ENCODE data around the gene GATA2. TPM values are rescaled to one million over a fixed set of nuclear protein-coding genes. Genes with fewer than 3 reads are reported as not detected.

The GATA2 gene
- total RNA-seq, 1 donor from 2014 or later: 68.3 TPM

DNA sequence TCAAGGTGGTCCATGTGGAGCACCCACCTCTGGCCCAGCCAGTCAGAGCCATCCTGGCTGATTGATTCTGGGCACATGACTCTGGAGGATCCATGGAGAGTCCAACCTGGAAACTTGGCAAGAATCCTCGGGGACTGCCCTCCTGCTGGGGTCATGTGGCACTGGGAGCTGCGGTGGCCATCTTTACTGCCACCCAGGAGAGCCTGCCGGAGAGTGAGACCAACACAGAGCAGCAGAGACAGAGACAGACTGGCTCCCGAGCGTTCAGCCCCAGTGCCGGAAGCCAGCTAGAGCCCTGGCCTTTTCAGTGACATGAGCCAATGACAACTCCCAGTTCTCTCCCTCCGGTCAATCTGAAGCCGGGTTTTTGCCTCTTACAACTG lies 11.5 kb upstream of the GATA2 start:
- H3K4me1 ChIP-seq: no peaks in the 10 kb centered on the region
- DNase-seq (no peak), ATAC-seq (no peak)
- H3K9me3 ChIP-seq: no peaks in the 10 kb centered on the region
- no peaks in the 10 kb centered on the region for H3K36me3 ChIP-seq
- TF ChIP-seq, protein P1, sequence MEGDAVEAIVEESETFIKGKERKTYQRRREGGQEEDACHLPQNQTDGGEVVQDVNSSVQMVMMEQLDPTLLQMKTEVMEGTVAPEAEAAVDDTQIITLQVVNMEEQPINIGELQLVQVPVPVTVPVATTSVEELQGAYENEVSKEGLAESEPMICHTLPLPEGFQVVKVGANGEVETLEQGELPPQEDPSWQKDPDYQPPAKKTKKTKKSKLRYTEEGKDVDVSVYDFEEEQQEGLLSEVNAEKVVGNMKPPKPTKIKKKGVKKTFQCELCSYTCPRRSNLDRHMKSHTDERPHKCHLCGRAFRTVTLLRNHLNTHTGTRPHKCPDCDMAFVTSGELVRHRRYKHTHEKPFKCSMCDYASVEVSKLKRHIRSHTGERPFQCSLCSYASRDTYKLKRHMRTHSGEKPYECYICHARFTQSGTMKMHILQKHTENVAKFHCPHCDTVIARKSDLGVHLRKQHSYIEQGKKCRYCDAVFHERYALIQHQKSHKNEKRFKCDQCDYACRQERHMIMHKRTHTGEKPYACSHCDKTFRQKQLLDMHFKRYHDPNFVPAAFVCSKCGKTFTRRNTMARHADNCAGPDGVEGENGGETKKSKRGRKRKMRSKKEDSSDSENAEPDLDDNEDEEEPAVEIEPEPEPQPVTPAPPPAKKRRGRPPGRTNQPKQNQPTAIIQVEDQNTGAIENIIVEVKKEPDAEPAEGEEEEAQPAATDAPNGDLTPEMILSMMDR (IDR thresholded peaks at IDR 0.05): no peak
- no peak overlapping the region for H3K27ac ChIP-seq
- intact Hi-C loops (cut with DNase I): no loop called here
- H3K27me3 ChIP-seq (ENCODE audit: low read depth): peaks cover 15% of the 10 kb centered on the region
- H3K4me3 ChIP-seq: no peak overlapping the region

GRCh38 chr3:128503751-128504532 lies 10.9 kb upstream of the GATA2 start:
- TF ChIP-seq, protein P1 (IDR thresholded peaks at IDR 0.05): no peak
- no peak overlapping the region for H3K27ac ChIP-seq
- ATAC-seq: no peak
- no peak for DNase-seq
- H3K4me3 ChIP-seq: no peak overlapping the region
- H3K27me3 ChIP-seq (ENCODE audit: low read depth): peaks cover 21% of the 10 kb centered on the region
- H3K4me1 ChIP-seq: no peaks in the 10 kb centered on the region
- intact Hi-C loops (cut with DNase I): no loop called here
- no peaks in the 10 kb centered on the region for H3K9me3 ChIP-seq
- no peaks in the 10 kb centered on the region for H3K36me3 ChIP-seq

DNA sequence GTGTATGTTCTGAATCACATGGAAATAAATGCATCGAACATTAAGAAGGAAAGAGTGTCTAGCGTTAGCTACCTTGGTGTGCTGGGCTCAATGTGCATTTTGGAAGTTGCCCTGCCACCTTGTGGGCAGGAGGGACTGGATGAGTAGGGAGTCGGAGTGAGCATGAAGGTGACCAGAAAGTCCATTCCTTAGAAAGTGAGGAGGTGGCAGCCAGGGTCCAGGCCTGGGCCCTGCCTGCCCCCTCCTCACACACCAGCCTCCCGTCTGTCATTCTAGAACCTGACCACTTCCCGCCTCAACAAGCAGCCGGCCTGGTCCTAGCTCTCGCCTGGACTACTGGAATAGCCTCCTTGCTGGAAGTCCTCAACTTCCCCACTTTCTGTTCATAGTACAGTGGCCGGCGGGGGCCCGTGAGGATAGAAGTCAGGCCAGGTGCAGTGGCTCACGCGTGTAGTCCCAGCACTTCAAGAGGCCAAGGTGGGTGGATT lies 10.2 kb upstream of the GATA2 start:
- TF ChIP-seq, protein P1 (IDR thresholded peaks at IDR 0.05): no peak
- Histone ChIP-seq H3K36me3 (no peaks in the 10 kb centered on the region), H3K4me3 (no peak overlapping the region), H3K27me3 (ENCODE audit: low read depth) (peaks cover 28% of the 10 kb centered on the region), H3K4me1 (peaks cover 4% of the 10 kb centered on the region), H3K27ac (no peak overlapping the region), H3K9me3 (no peaks in the 10 kb centered on the region)
- intact Hi-C loops (cut with DNase I): no loop called here
- ATAC-seq (no peak), DNase-seq (no peak)

- DNase-seq: no peak
Observed at GRCh38 chr3:128502712-128503111, 9.7 kb upstream of the GATA2 start.

DNA sequence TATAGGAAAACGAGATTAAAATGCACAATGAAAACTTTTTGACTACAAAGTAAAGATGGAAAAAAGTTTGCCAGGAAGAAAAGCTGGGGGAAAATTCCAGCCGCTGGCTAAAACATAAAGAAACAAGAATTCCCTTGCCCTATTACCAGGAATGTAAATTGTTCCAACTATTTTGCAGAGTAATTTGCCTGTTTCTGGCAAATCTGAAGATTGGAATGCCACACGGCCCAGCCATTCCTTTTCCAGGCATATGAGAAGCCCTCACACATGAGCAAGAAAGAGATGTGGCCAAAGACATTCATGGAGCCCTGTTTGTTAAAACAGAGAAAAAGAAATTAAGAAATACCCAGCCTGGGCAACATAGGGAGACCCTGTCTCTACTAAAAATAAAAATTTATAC lies 8.4 kb upstream of the GATA2 start:
- Histone ChIP-seq H3K27me3 (ENCODE audit: low read depth) (peaks cover 46% of the 10 kb centered on the region), H3K4me3 (no peak overlapping the region), H3K4me1 (peaks cover 19% of the 10 kb centered on the region), H3K9me3 (no peaks in the 10 kb centered on the region), H3K36me3 (no peaks in the 10 kb centered on the region), H3K27ac (no peak overlapping the region)
- ATAC-seq (no peak), DNase-seq (no peak)
- intact Hi-C loops (cut with DNase I): no loop called here
- TF ChIP-seq, protein P1 (IDR thresholded peaks at IDR 0.05): no peak

More at GRCh38 chr3:128502712-128503111, 9.7 kb upstream of the GATA2 start:
- Histone ChIP-seq H3K27me3 (ENCODE audit: low read depth) (peaks cover 33% of the 10 kb centered on the region), H3K27ac (no peak overlapping the region), H3K4me1 (peaks cover 8% of the 10 kb centered on the region), H3K9me3 (no peaks in the 10 kb centered on the region), H3K36me3 (no peaks in the 10 kb centered on the region), H3K4me3 (no peak overlapping the region)
- TF ChIP-seq, protein P1 (IDR thresholded peaks at IDR 0.05): no peak
- intact Hi-C loops (cut with DNase I): no loop called here
- ATAC-seq: no peak
